Activated CD4-positive, alpha-beta T cell treated with anti-CD3 and anti-CD28 coated beads for 4 hours (primary cell): Measurements from ENCODE around the gene PTPRA.
"Not testable (repeated sequence)": the region's sequence is repeated elsewhere in the genome, so short reads cannot be mapped to it uniquely, and the experiment has no call there.

Experiments
- DNase-seq, 2 donors: peaks; one replicate each; pipeline ENCODE4 v3.0.0-alpha.2; 2020

The PTPRA gene

GRCh38 chr20:3010985-3011723 is 137.9 kb downstream of the PTPRA start:
- no peak for DNase-seq

- DNase-seq: no peak
Measured at GRCh38 chr20:3011752-3012151, 138.5 kb downstream of the PTPRA start.

GRCh38 chr20:3013771-3014170 is 140.5 kb downstream of the PTPRA start:
- DNase-seq: no peak

GRCh38 chr20:3014179-3014578 is 140.9 kb downstream of the PTPRA start:
- DNase-seq: no peak

- DNase-seq: no peak
Measured at GRCh38 chr20:3014662-3015061, 141.4 kb downstream of the PTPRA start.

- not testable (repeated sequence) for DNase-seq
Measured at GRCh38 chr20:3015302-3015701, 142.0 kb downstream of the PTPRA start.

- DNase-seq: no peak
Measured at GRCh38 chr20:3021327-3021726, 148.0 kb downstream of the PTPRA start.

- no peak for DNase-seq
Measured at GRCh38 chr20:3021777-3022176, 148.5 kb downstream of the PTPRA start.

- DNase-seq: not testable (repeated sequence)
Measured at GRCh38 chr20:3022559-3023490, 149.5 kb downstream of the PTPRA start.

- DNase-seq: no peak
Measured at GRCh38 chr20:3027987-3028386, 154.7 kb downstream of the PTPRA start.

- no peak for DNase-seq
Measured at GRCh38 chr20:3031524-3032147, 158.4 kb downstream of the PTPRA start.

GRCh38 chr20:3032624-3033023 is 159.3 kb downstream of the PTPRA start:
- DNase-seq: no peak

GRCh38 chr20:3037654-3038053 is 164.4 kb downstream of the PTPRA start:
- DNase-seq: no peak

GRCh38 chr20:3038454-3038853 is 165.2 kb downstream of the PTPRA start:
- DNase-seq: no peak

- DNase-seq: no peak
Measured at GRCh38 chr20:3039426-3039825, 166.1 kb downstream of the PTPRA start.

- DNase-seq: no peak
Measured at GRCh38 chr20:3040086-3040485, 166.8 kb downstream of the PTPRA start.

GRCh38 chr20:3041854-3042409 is 168.7 kb downstream of the PTPRA start:
- no peak for DNase-seq

GRCh38 chr20:3042625-3043024 is 169.3 kb downstream of the PTPRA start:
- no peak for DNase-seq

GRCh38 chr20:3043322-3043721 is 170.0 kb downstream of the PTPRA start, which contains the start of gene GNRH2:
TSS of gene GNRH2 (plus strand) at chr20:3043622. CDS start at chr20:3044415, 793 bp downstream.
- no peak for DNase-seq

- DNase-seq: no peak
Measured at GRCh38 chr20:3044336-3044965, 171.2 kb downstream of the PTPRA start.

- peak in 1 of 2 donors; percentile 38 for DNase-seq
Measured at GRCh38 chr20:3045042-3045815, 171.9 kb downstream of the PTPRA start.
